ENCODE results near the gene FBXO44.

DNA sequence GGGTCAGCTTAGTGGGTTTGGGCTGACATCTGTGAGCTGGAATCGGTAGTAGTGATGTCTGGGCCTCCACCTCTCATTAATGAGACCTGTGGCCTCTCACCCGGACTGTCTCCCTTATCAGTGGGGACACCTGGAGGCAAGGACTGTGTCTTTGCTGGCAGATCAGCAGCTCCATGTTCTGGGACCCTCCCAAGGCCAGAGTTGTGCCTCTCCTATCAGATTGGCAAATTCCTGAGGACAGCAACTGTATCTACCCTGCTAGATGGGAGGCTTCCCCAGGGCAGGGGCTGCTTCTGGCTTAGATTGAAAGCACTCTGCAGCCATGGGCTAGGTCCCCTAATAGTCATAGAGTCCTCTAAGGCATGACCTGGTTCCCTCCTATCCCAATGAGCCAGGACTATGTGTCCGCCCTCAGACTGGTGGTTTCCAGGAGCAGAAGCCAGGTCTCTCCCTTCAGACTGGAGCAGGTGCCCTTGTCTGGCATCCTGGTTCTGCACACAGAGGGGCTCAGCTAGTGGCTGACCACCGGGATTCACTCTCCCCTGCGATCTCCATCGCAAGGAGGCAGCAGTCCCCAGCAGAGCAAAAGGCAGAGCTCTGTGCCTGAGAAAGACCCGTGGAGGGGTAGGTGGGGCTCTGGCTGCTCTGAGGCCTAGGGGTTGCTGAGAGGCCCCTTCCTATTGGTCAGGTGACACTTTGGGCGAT lies 42.7 kb downstream of the FBXO44 start:
- TF ChIP-seq POLR2AphosphoS5 (IDR thresholded peaks at IDR 0.05) (no peak), CTCF (IDR thresholded peaks at IDR 0.05) (no peak), EP300 (IDR thresholded peaks at IDR 0.05) (no peak), POLR2A (IDR thresholded peaks at IDR 0.05; ENCODE audit: low read depth) (no peak)
